ENCODE measurements around the gene IPO11. TPM values are rescaled to one million over a fixed set of nuclear protein-coding genes. Genes with fewer than 3 reads are reported as not detected.
"Not testable (repeated sequence)": the region's sequence is repeated elsewhere in the genome, so short reads cannot be mapped to it uniquely, and the experiment has no call there.

Gene IPO11
- total RNA-seq, 1 experiment from 2014 or later, result 38.9 TPM

GRCh38 chr5:62448528-62448927 lies 36.0 kb downstream of the IPO11 start:
- no peak for DNase-seq (ENCODE audit: low spot score)

DNA sequence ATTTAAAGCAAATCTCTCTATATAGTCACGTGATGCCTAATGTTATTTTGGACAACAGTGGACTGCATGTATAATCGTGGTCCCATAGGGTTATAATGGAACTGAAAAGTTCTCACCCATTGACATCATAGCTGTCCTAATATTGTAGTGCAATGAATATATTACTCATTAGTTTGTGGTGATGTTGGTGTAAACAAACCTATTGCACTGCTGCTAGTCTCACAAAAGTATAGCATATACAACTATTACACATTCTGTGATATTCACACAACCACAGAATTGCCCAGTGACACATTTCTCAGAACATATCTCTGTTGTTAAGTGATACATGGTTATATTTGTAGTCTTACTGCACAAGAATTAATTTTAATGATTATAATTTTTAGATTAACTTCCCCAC lies 37.7 kb downstream of the IPO11 start:
- no peak for DNase-seq (ENCODE audit: low spot score)

- DNase-seq (ENCODE audit: low spot score), result peak; percentile 55
These were observed 44.5 kb downstream of the IPO11 start for GRCh38 chr5:62457071-62457470.

GRCh38 chr5:62460578-62460983 lies 48.0 kb downstream of the IPO11 start:
- DNase-seq (ENCODE audit: low spot score), result peak; percentile 44

- DNase-seq (ENCODE audit: low spot score), result no peak
These were observed 49.0 kb downstream of the IPO11 start for GRCh38 chr5:62461561-62461960.

- no peak for DNase-seq (ENCODE audit: low spot score)
These were observed 53.7 kb downstream of the IPO11 start for GRCh38 chr5:62465985-62466925.

GRCh38 chr5:62473209-62473608 lies 60.6 kb downstream of the IPO11 start:
- no peak for DNase-seq (ENCODE audit: low spot score)

GRCh38 chr5:62475072-62475471 lies 62.5 kb downstream of the IPO11 start:
- peak; percentile 50 for DNase-seq (ENCODE audit: low spot score)

GRCh38 chr5:62477801-62478200 lies 65.2 kb downstream of the IPO11 start:
- peak; percentile 19 for DNase-seq (ENCODE audit: low spot score)

GRCh38 chr5:62483556-62483955 lies 71.0 kb downstream of the IPO11 start:
- DNase-seq (ENCODE audit: low spot score), result no peak

GRCh38 chr5:62486672-62487071 lies 74.1 kb downstream of the IPO11 start:
- DNase-seq (ENCODE audit: low spot score), result no peak

DNA sequence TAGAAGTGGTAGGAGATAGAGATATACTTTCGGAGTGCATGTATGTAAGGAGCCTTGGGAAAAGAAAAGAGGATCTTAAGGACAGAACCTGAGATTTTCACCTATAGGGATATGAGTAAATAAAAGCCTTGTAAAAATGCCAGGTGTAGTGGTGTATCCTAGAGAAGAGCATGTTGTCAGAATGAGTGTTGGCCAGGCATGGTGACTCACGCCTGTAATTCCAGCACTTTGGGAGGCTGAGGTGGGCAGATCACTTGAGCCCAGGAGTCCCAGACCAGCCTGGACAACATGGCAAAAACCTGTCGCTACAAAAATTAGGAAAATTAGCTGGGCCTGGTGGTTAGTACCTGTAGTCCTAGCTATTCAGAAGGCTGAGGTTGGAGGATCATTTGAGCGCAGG lies 76.0 kb downstream of the IPO11 start:
- DNase-seq (ENCODE audit: low spot score), result no peak

DNA sequence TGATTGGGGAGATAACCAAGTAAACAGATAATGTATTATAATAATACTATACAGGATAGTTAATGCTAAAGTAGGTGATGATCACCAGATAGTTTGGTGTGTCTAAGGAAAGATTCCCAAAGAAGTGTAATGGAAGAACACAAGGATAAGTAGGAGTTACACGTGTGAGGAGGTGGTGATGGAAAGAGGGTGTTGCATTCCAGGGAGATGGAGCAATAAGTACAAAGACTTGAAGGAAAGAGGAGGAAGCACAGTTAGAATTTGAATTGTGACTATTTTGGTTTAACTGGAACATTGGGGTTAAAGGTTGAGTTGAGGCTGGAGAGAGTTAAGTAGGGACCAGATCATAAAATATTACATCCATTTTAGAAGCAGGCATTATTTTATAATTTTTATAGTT lies 76.9 kb downstream of the IPO11 start:
- no peak for DNase-seq (ENCODE audit: low spot score)

DNA sequence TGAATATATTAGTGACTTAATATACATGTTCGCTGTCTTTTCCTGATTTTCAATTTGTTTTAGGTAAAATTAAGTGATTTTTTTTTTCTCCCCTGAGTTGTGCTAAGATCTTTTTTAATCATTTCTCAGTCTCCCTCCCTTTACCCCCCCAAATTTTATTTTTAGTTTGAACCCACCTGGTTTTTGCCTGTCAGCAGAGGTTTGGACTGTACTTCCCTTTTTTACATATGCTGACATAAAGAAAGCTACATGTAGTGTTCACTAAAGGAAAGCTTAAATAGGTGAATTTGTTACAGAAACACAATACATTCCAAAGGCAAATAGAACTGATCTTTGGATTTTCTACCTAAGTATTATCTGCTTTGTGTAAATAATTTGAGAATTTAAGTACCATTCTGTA lies 82.2 kb downstream of the IPO11 start:
- DNase-seq (ENCODE audit: low spot score), result no peak

DNA sequence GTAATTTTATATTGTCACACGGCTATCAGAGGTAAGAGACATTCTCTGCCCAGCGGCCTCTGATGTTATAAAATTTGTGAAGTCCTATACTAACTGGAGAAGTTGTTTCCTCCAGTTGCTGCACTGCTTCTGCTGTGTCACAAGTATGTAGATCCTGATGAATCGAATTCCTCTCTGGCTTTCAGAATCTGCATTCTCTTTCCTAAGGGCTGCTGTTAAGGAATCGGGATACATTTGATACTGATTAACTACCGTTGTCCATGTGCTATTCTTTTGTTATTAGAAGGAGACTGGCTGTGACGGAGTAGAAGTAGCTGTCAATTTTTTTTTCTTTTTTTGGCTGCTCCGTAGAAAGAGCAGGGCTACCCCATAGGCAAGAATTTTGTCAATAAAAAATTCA lies 84.3 kb downstream of the IPO11 start:
- no peak for DNase-seq (ENCODE audit: low spot score)

DNA sequence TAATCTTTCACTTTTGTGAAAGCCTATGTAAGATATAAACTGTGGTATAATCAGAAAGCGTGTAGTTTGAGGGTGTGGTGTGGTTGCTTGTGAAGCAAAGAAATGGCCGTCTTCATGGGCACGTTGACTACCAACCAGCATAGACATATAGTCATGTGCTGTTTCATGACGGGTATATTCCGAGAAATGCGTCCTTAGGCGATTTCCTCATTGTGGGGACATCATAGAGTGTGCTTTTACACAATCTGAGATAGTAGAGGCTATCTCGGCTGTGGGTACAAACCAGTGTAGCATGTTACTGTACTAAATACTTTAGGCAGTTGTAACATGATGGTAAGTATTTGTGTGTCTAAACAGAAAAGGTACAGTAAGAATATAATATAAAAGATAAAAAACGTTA lies 86.4 kb downstream of the IPO11 start:
- no peak for DNase-seq (ENCODE audit: low spot score)

DNA sequence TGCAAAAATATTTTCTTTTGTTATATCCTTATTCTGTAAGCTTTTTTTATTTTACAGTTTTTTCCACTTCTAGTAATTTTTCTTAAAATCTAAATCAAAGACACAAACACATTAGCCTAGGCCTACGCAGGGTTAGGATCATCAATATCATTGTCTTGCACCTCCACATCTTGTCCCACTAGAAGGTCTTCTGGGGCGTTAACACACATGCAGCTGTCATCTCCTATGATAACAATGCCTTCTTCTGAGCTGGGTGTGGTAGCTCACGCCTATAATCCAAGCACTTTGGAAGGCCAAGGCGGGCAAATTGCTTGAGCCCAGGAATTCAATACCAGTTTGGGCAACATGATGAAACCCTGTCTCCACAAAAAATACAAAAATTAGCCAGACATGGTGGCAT lies 87.2 kb downstream of the IPO11 start:
- no peak for DNase-seq (ENCODE audit: low spot score)

- no peak for DNase-seq (ENCODE audit: low spot score)
These were observed 90.0 kb downstream of the IPO11 start for GRCh38 chr5:62502456-62503101.

GRCh38 chr5:62504129-62504528 lies 91.6 kb downstream of the IPO11 start:
- no peak for DNase-seq (ENCODE audit: low spot score)

DNA sequence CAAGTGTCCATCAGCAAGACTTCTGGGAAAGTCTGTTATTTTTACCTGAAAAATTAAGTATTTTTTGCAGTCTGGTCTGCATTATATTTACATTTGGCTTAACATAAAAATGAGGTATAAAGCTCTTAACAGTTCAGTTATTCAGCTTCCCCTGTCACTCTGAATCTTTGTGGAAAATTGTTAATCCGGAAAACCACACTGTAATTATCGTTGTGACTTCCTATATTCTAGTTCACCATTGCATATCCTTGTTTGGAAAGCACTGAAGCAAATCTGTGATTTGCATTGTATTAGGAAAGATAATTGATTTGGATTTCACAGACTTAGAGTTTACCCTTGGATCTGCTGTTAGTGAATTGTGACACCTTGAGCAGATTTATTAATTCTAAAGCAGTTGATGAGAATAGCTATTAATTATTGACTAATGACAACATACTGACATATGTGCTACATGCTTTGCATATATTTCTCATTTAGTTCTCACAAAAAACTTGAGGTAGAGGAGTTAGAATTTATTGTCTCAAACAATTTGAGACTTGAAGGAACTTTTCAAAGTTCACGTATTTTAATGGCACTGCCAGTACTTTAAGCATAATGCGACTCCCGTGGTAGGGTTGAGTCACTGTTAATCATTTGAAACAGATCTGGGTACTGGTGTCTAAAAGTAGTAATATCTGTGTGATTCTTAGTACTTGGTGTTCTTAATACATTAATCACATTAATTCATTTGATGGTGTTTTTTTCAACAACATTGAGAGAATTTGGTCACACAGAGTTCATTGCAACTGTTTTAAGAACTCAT lies 94.3 kb downstream of the IPO11 start:
- DNase-seq (ENCODE audit: low spot score), result no peak

- not testable (repeated sequence) for DNase-seq (ENCODE audit: low spot score)
These were observed 96.2 kb downstream of the IPO11 start for GRCh38 chr5:62508760-62509159.

DNA sequence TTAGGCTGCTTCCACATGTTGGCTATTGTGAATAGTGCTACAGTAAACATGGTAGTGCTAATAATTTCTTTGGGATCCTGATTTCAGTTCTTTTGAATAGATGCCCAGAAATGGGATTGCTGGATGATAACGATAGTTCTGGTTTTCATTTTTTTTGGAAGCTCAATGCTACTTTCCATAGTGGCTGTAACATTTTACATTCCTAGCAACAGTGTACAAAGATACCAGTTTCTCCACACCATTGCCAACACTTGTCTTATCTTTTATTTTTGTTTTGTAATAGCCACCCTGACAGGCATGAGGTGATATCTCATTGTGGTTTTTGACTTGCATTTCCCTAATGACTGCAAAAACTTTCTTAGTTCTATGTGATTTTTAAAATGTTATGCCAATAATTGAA lies 97.2 kb downstream of the IPO11 start:
- DNase-seq (ENCODE audit: low spot score), result no peak

All from A172 (cell line).